SK-N-MC (cell line): Measurements from ENCODE around the gene ELF5.

Experiments
- EZH2 ChIP-seq: fragments of 200-600 bp; sonication (generic); IDR thresholded peaks from one replicate; pipeline ENCODE4 v1.6.1; 2017; ENCODE audit warnings: antibody characterized with exemption
- FOXP2 ChIP-seq: optimal IDR thresholded peaks from 2 replicates; pipeline ENCODE3; 2011; ENCODE audit warnings: mild to moderate bottlenecking, moderate library complexity; ENCODE audit not compliant: insufficient read depth; ENCODE audit errors: extremely low read length, control extremely low read depth
- POLR2AphosphoS5 ChIP-seq: IDR thresholded peaks from 2 replicates; pipeline ENCODE4 v1.6.1; 2012; ENCODE audit warnings: mild to moderate bottlenecking, low read depth, low read length, borderline replicate concordance

DNA sequence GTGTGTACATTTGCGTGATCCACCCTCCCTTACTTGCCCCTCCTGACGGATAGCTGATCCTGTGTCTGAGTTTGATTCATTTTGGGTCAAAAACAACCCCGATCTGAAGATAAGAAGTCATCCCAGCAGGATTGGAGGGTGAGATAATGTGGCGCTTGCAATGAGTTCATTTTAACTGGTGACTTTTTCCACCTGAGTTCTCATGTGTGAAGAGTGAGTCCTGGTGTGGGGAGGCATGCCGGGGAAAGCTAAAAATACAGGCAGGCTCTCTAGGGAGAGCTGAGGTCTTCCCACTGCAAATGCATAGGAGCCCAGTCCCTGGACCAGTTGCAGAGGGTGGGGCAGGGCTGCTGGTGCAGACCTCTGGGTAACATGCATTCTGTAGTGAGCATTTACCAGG, 35.7 kb upstream of the ELF5 start:
- TF ChIP-seq POLR2AphosphoS5 (no peak), EZH2 (no peak), FOXP2 (no peak)
